SK-N-MC (cell line): ENCODE results near the gene RPS27A.
A peak's percentile ranks its signal among the peaks of the same experiment; 100 is the strongest.
"Not testable (repeated sequence)": the region's sequence is repeated elsewhere in the genome, so short reads cannot be mapped to it uniquely, and the experiment has no call there.

Experiments used
- DNase-seq: peaks from one replicate; pipeline ENCODE4 v3.0.0-alpha.2; 2011; ENCODE audit warnings: low read depth, low spot score
- H3K27ac ChIP-seq: fragments of 200-600 bp; sonication (generic); 2 replicates; pipeline ENCODE4 v1.5.1; 2016; ENCODE audit warnings: mixed run types
- H3K36me3 ChIP-seq: fragments of 200-600 bp; sonication (generic); 2 replicates; pipeline ENCODE4 v1.6.1; 2017; ENCODE audit warnings: antibody characterized with exemption, low read length, mixed read lengths; ENCODE audit not compliant: insufficient read depth
- H3K4me3 ChIP-seq: fragments of 200-600 bp; sonication (generic); 2 replicates; pipeline ENCODE4 v1.5.1; 2016
- H3K9ac ChIP-seq: fragments of 200-600 bp; sonication (generic); 2 replicates; pipeline ENCODE4 v1.8.0; 2017; ENCODE audit warnings: mixed run types, mixed read lengths; ENCODE audit not compliant: insufficient read length
- H3K9me3 ChIP-seq: fragments of 200-600 bp; sonication (generic); 2 replicates; pipeline ENCODE4 v1.6.1; 2017; ENCODE audit warnings: low read depth, mild to moderate bottlenecking, antibody characterized with exemption, low read length, moderate library complexity, mixed read lengths
- EZH2 ChIP-seq: fragments of 200-600 bp; sonication (generic); IDR thresholded peaks from one replicate; pipeline ENCODE4 v1.6.1; 2017; ENCODE audit warnings: antibody characterized with exemption
- FOXP2 ChIP-seq: optimal IDR thresholded peaks from 2 replicates; pipeline ENCODE3; 2011; ENCODE audit warnings: mild to moderate bottlenecking, moderate library complexity; ENCODE audit not compliant: insufficient read depth; ENCODE audit errors: extremely low read length, control extremely low read depth
- POLR2AphosphoS5 ChIP-seq: IDR thresholded peaks from 2 replicates; pipeline ENCODE4 v1.6.1; 2012; ENCODE audit warnings: mild to moderate bottlenecking, low read depth, low read length, borderline replicate concordance

RPS27A gene

DNA sequence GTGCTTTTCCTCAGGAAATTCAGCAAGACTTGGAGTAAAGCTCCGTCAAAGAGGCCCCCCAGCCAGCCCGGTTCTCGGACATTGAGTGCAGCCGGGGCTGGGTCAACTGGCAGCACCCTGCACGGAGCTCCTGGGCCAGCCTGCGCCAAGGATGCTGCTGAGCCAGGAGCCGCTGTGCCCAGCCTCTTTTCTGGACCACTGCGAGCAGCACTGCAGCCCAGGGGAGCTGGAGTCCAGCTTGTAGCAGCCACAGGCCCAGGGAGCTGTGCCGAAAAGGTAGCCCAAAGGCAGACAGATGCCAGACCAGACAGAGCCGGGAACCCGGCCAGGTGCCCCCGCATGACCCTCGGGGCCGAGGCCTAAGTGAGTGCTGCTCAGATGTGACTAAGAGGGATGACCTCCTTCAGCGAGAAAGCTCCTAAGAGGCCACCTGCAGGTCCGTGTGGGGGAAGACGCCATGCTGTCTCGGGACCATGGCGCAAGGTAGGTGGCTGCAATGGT lies 7.7 kb upstream of the RPS27A start:
- DNase-seq: no peak
- H3K9ac ChIP-seq: no peak overlapping the region
- H3K4me3 ChIP-seq: no peak overlapping the region
- no peak overlapping the region for H3K27ac ChIP-seq
- no peaks in the 10 kb centered on the region for H3K9me3 ChIP-seq
- no peak for TF ChIP-seq FOXP2
- no peak for TF ChIP-seq POLR2AphosphoS5
- TF ChIP-seq EZH2: no peak
- H3K36me3 ChIP-seq: no peaks in the 10 kb centered on the region

GRCh38 chr2:55225481-55226020 lies 6.9 kb upstream of the RPS27A start:
- H3K27ac ChIP-seq: no peak overlapping the region
- no peak overlapping the region for H3K4me3 ChIP-seq
- H3K36me3 ChIP-seq: no peaks in the 10 kb centered on the region
- no peaks in the 10 kb centered on the region for H3K9me3 ChIP-seq
- H3K9ac ChIP-seq: no peak overlapping the region
- no peak for DNase-seq
- no peak for TF ChIP-seq FOXP2
- no peak for TF ChIP-seq POLR2AphosphoS5
- TF ChIP-seq EZH2: no peak

GRCh38 chr2:55227437-55228225 lies 4.9 kb upstream of the RPS27A start:
- DNase-seq, H3K4me3 ChIP-seq, H3K27ac ChIP-seq, H3K36me3 ChIP-seq, H3K9ac ChIP-seq, H3K9me3 ChIP-seq: not testable (repeated sequence)

GRCh38 chr2:55228226-55228563 lies 4.3 kb upstream of the RPS27A start:
- Histone ChIP-seq H3K9me3 (no peaks in the 10 kb centered on the region), H3K9ac (no peak overlapping the region), H3K36me3 (peaks cover 1% of the 10 kb centered on the region), H3K27ac (no peak overlapping the region), H3K4me3 (no peak overlapping the region)
- no peak for DNase-seq
- TF ChIP-seq EZH2: no peak
- no peak for TF ChIP-seq FOXP2
- no peak for TF ChIP-seq POLR2AphosphoS5

- DNase-seq: no peak
- H3K27ac ChIP-seq: no peak overlapping the region
Measured at GRCh38 chr2:55229221-55229620, 3.3 kb upstream of the RPS27A start.

DNA sequence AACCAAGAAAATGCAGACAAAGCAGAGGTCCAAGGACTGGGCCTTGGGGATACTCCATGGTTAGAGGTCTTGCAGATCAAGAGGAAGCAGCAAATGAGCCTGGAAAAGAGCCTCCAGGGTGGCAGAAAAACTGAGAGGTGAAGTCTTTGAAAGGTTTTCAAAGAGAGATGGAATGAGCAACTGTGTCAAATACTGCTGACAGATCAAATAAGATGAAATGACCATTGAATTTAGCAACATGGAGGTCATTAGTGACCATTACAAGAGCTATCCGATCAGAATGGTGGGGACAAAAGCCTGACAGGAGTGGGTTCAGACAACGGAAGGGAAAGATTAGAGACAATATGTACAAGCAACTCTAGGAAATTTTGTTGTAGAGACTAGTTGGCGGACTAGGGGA lies 1.9 kb upstream of the RPS27A start:
- TF ChIP-seq FOXP2: no peak
- no peak for TF ChIP-seq EZH2
- no peak overlapping the region for H3K27ac ChIP-seq

More at GRCh38 chr2:55229221-55229620, 3.3 kb upstream of the RPS27A start:
- H3K9me3 ChIP-seq: no peaks in the 10 kb centered on the region
- TF ChIP-seq EZH2: no peak
- no peak overlapping the region for H3K9ac ChIP-seq
- peaks cover 11% of the 10 kb centered on the region for H3K36me3 ChIP-seq
- no peak overlapping the region for H3K4me3 ChIP-seq

DNA sequence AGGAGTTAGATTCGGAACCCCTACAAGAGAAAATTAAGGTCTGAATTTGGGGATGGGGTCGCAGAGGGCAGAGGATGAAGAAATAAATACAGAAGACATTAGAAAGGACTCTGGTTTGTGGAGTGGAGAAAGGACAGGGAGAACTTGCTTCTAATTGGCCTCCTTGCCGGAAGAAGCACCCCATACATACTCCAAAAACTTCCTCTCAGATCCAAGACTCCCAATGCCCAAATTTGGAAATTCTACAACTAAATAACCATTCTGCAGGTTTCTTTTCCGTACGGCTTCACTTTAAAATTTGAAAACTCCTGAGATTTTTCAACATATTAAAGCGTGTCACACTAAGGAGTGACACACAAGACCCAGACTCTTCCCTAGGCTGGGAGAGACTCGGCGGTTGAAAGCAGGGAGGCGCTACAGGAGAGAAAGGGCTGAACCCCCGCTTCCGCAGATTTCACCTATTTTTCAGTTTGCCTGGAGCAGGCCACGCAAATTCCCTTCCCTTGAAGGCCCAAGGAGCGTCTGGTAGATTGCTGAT lies 873 bp upstream of the RPS27A start:
- Histone ChIP-seq H3K27ac (peak overlapping the region; percentile 49; the same call in 1 of the 2 replicates), H3K9me3 (no peaks in the 10 kb centered on the region), H3K9ac (peak overlapping the region; percentile 99), H3K4me3 (peak overlapping the region; percentile 90), H3K36me3 (peaks cover 35% of the 10 kb centered on the region)
- no peak for DNase-seq
- TF ChIP-seq EZH2: no peak
- no peak for TF ChIP-seq FOXP2
- no peak for TF ChIP-seq POLR2AphosphoS5

More for the DNA sequence above, 1.9 kb upstream of the RPS27A start:
- peaks cover 25% of the 10 kb centered on the region for H3K36me3 ChIP-seq
- no peak for DNase-seq
- H3K9me3 ChIP-seq: no peaks in the 10 kb centered on the region
- peak overlapping the region; percentile 19 for H3K9ac ChIP-seq
- no peak overlapping the region for H3K4me3 ChIP-seq

- peak overlapping the region; percentile 99 for H3K9ac ChIP-seq
- H3K4me3 ChIP-seq: peak overlapping the region; percentile 90
- H3K27ac ChIP-seq: peak overlapping the region; percentile 99
- TF ChIP-seq EZH2: no peak
- TF ChIP-seq POLR2AphosphoS5: no peak; the same call in 1 of the 2 replicates
- no peak for TF ChIP-seq FOXP2
- H3K9me3 ChIP-seq: no peaks in the 10 kb centered on the region
- H3K36me3 ChIP-seq: peaks cover 44% of the 10 kb centered on the region
- no peak for DNase-seq
Measured at GRCh38 chr2:55232863-55233657, 572 bp downstream of the RPS27A start.
